ENCODE data around the gene SRCIN1.
"Not testable (repeated sequence)": the region's sequence is repeated elsewhere in the genome, so short reads cannot be mapped to it uniquely, and the experiment has no call there.

Gene SRCIN1

GRCh38 chr17:38542286-38542685, 63.5 kb downstream of the SRCIN1 start:
- no peak for DNase-seq

- no peak for DNase-seq
Measured at GRCh38 chr17:38541281-38541680, 64.5 kb downstream of the SRCIN1 start.

GRCh38 chr17:38540514-38541045, 65.2 kb downstream of the SRCIN1 start:
- DNase-seq: no peak

GRCh38 chr17:38539386-38539785, 66.4 kb downstream of the SRCIN1 start:
- no peak for DNase-seq

GRCh38 chr17:38538906-38539305, 66.8 kb downstream of the SRCIN1 start:
- no peak for DNase-seq

- DNase-seq: no peak
Measured at GRCh38 chr17:38536661-38537060, 69.1 kb downstream of the SRCIN1 start.

- DNase-seq: no peak
Measured at GRCh38 chr17:38535886-38536285, 69.9 kb downstream of the SRCIN1 start.

GRCh38 chr17:38534498-38534885, 71.3 kb downstream of the SRCIN1 start:
- no peak for DNase-seq

- no peak for DNase-seq
Measured at GRCh38 chr17:38533866-38534497, 71.8 kb downstream of the SRCIN1 start.

- no peak for DNase-seq
Measured at GRCh38 chr17:38533241-38533640, 72.5 kb downstream of the SRCIN1 start.

- DNase-seq: no peak
Measured at GRCh38 chr17:38532451-38532850, 73.3 kb downstream of the SRCIN1 start.

GRCh38 chr17:38531761-38532160, 74.0 kb downstream of the SRCIN1 start:
- DNase-seq: not testable (repeated sequence)

GRCh38 chr17:38530856-38531255, 74.9 kb downstream of the SRCIN1 start:
- DNase-seq: not testable (repeated sequence)

- not testable (repeated sequence) for DNase-seq
Measured at GRCh38 chr17:38528141-38528540, 77.6 kb downstream of the SRCIN1 start.

GRCh38 chr17:38526526-38526925, 79.2 kb downstream of the SRCIN1 start:
- not testable (repeated sequence) for DNase-seq

- DNase-seq: no peak
Measured at GRCh38 chr17:38512473-38513058, 93.2 kb downstream of the SRCIN1 start.

- DNase-seq: no peak
Measured at GRCh38 chr17:38511150-38512108, 94.3 kb downstream of the SRCIN1 start.

GRCh38 chr17:38510421-38511149, 95.2 kb downstream of the SRCIN1 start:
- no peak for DNase-seq

GRCh38 chr17:38509772-38510420, 95.9 kb downstream of the SRCIN1 start:
- DNase-seq: no peak

GRCh38 chr17:38508954-38509771, 96.6 kb downstream of the SRCIN1 start:
- peak; percentile 28 to 43 (median 35) for DNase-seq

- no peak for DNase-seq
Measured at GRCh38 chr17:38508570-38508950, 97.2 kb downstream of the SRCIN1 start.

Data from activated CD4-positive, CD25-positive, alpha-beta regulatory T cell (primary cell).